Fibroblast of lung (primary cell): ENCODE data around the gene WDFY2. TPM values are rescaled to one million over a fixed set of nuclear protein-coding genes. Genes with fewer than 3 reads are reported as not detected.

Experiments used
- polyA plus RNA-seq, 2 donors: library from polyadenylated mRNA; depleted of rRNA in 1 of 2; stranded (reverse) in 1 of 2; unstranded in 1 of 2; fragments of >200 nt; gene quantifications; 2 replicates each; pipeline ENCODE4 v1.2.1, GENCODE V29; 2011 to 2012; ENCODE audit warnings: missing spikeins in 1 of 2
- total RNA-seq: library from RNA; depleted of rRNA; stranded (reverse); fragments of >200 nt; gene quantifications from 2 replicates; pipeline ENCODE4 v1.2.1, GENCODE V29; 2014

The WDFY2 gene
- total and polyA plus RNA-seq, 2 donors (not counting 1 experiment from before 2014, with no cell fraction given) = 4.9 to 9.2 TPM

Other genes with a start within 250 kb of the WDFY2 start
- gene SERPINE3, start 244.8 kb upstream of the WDFY2 start, total RNA-seq = not detected in 2 replicates
- gene SERPINE3, start 244.8 kb upstream of the WDFY2 start, polyA plus RNA-seq = not detected in 2 replicates
- 51.6 and 66.7 TPM in 2 replicates for gene INTS6, start 131.4 kb upstream of the WDFY2 start, total RNA-seq
- gene INTS6, start 131.4 kb upstream of the WDFY2 start, polyA plus RNA-seq = 23.5 and 29.3 TPM in 2 replicates
- 4.1 and 6.1 TPM in 2 replicates for gene DHRS12, start 219.7 kb downstream of the WDFY2 start, total RNA-seq
- 3.6 and 5.7 TPM in 2 replicates for gene DHRS12, start 219.7 kb downstream of the WDFY2 start, polyA plus RNA-seq